Placental pericyte (primary cell): ENCODE results near the gene FLOT2. TPM values are rescaled to one million over a fixed set of nuclear protein-coding genes. Genes with fewer than 3 reads are reported as not detected.

Experiments used
- small RNA-seq: library from RNA; depleted of rRNA; stranded (forward); fragments of <200 nt; gene quantifications from one replicate; pipeline ENCODE3, GENCODE V24; 2012; ENCODE audit warnings: low replicate concordance
- total RNA-seq: library from RNA; depleted of rRNA; stranded (reverse); fragments of >200 nt; gene quantifications from 2 replicates; pipeline ENCODE4 v1.2.3, GENCODE V29; 2012

The FLOT2 gene, protein sequence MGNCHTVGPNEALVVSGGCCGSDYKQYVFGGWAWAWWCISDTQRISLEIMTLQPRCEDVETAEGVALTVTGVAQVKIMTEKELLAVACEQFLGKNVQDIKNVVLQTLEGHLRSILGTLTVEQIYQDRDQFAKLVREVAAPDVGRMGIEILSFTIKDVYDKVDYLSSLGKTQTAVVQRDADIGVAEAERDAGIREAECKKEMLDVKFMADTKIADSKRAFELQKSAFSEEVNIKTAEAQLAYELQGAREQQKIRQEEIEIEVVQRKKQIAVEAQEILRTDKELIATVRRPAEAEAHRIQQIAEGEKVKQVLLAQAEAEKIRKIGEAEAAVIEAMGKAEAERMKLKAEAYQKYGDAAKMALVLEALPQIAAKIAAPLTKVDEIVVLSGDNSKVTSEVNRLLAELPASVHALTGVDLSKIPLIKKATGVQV
- total RNA-seq, result 44.5 and 59.7 TPM in 2 replicates

DNA sequence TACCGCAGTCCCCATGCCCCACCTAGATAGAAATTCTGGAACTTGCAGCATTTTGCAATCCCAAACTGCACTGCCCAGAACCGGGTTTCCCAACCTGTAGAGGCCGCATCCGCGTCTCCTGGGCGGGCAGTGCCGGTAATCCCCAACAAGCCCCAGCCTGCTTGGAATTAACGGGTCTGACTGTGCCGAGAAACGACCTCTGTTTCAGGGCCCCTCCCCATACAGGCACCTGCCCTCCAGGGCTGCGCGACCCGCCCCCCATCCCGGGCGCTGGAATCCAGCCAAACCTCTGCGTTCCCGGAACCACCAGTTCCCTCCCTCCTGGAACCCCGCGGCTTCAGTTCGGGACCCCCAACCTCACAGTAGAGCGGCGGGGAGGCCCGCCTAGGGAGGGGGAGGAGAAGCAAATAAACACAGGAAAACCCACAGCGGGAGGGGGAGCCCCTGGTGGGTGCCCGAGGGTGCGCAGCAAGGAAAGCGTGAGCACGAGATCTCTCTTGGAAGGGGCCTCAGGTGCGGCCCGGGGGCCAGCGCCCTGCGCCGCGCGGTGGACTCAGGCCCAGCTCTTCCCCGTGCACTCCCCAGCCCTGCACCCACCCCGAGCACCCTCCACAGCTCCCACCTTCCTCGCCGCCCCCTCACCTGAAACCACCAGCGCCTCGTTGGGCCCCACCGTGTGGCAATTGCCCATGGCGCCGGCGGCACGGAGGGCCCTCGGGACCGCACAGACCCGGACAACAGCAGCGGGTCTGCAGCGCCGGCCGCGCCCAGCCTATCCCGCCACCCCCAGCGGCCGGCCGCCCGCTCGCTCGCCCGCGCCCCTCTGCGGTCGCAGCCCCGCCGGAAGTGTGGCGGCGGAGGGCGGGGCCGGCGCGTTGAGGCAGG, at the start of gene FLOT2:
Gene FLOT2, minus strand, starts transcription at position 850 of the 885 bp plus-strand sequence. Its CDS starts 159 bp downstream, at position 691.

DNA sequence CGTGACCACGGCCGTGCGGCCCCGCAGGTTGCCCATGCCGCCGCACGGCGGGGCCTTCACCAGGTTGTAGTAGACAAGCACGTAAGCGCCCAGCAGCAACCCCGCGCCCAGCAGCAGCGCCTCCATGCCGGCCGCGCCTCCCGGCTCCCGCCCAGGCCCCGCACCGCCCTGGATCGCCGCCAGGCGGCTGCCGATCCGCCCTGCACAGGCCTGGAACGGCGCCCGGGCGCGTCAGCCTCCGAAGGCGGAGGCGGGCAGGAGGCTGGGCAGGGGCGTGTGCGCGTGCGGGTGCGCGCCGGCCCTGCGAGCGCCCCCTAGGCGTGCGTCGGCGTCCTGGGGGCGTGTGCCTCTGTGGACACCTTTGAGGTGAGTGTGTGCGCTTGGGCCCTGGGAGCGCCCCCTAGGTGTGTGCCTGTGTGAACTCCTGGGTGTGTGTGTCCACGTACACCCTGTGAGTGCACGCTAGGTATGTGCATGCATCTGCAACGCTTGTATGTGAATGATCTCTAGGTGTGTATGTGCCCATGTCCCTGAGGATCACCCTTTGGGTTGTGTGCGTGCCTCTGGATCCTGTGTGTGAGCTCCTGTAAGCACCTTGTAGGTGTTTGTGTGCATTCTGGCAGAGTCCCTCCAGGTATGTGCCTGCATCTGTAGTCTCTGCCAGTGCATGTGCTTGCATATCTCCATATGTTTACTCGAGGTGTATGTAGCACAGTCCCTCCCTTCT, 5.4 kb upstream of the FLOT2 start, which contains the start of gene DHRS13:
Gene DHRS13, minus strand, starts transcription at position 261 of the 727 bp plus-strand sequence. Its CDS starts 135 bp downstream, at position 126.

DNA sequence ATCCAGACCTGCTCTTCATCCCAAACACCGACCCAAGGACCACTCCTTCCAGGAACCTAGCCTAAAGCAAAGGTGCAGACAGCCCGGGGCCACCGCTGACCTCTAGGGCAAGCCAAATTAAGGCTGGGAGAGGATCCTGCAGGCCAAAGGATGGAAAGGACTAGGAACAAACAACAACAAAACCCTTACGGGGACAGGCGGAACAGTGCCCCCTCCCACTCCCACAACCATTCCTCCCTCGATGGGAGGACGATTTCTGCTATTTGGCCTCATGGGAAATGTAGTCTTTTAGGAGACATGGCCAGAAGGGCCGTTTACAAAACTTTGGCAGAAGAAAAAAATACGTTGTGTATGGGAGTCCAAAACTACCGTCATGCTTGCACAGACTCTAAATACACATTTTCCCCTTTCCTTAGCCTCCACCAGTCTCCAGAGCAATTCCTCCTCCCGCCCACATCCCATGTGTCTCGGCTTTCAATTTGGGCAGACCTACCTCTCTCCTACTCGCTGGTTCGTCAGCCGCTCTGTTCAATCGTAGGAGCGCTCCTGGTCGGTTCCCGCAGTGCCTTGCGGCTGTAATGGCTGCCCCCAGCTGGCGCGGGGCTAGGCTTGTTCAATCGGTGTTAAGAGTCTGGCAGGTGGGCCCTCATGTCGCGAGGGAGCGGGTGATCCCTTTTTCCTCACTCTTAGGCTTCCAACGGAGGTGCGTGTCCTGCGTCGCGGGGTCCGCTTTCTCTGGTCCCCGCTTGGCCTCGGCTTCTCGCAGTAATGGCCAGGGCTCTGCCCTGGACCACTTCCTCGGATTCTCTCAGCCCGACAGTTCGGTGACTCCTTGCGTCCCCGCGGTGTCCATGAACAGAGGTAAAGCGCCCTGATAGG, 42.8 kb downstream of the FLOT2 start, which contains the start of gene ERAL1:
Gene ERAL1, plus strand, starts transcription at position 560 of the 879 bp plus-strand sequence. Its CDS starts 19 bp downstream, at position 579.

DNA sequence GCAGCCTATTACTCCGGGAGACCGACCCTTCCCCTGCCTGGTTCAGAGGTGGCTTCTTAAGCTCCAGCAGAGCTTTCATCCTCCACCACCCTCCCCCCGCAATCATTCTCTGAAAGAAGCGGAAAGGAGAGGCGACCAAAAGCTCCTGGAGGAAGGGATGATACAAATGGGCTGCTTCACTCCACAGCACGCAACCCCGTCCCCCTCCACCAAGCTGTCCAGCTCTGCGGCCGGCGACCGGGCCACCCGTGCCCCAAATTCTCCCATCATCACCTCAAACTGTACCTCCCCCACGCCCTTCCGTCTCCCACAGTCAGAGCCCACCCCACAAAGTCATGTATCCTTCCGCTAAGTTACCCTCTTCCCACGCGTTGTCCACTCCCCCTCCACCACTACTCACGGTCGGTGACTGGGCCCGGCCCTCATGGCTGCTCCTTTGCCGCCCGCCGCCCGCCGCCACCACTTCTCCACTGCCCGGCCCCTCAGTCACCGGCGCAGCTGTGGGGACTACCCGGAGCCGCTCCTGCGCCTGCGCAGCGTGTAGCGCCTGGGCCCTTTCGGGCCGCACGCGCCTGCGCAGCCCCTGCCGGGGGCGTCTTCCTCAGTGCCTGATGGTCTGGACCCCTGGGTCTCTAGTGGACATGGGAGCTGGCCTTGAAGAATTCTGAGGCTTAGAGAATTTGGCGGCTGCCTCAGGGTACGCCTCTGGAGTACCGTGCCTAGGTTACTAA, 55.1 kb downstream of the FLOT2 start, which contains the start of gene FAM222B:
Gene FAM222B, minus strand, starts transcription at position 509 of the 731 bp plus-strand sequence. CDS start 76,123 bp downstream, outside the sequence.

Small RNA genes lying within 50 kb of the gene (small RNA-seq; reads per million reads assigned to genes)
- not detected for gene RF00019

Other genes with a start within 250 kb of the FLOT2 start
- 36.5 and 44.2 TPM in 2 replicates for gene SDF2, start 235.8 kb downstream of the FLOT2 start, total RNA-seq
- gene SUPT6H, start 235.5 kb downstream of the FLOT2 start, total RNA-seq, result 61.3 and 66.7 TPM in 2 replicates
- 0.44 and 0.86 TPM in 2 replicates for gene PROCA1, start 185.8 kb downstream of the FLOT2 start, total RNA-seq
- 200 and 222 TPM in 2 replicates for gene RAB34, start 179.9 kb downstream of the FLOT2 start, total RNA-seq
- gene RPL23A, start 177.7 kb downstream of the FLOT2 start, total RNA-seq, result 341 and 470 TPM in 2 replicates
- 4.2 TPM in 2 replicates for gene TLCD1, start 171.5 kb downstream of the FLOT2 start, total RNA-seq
- 3.3 and 8.5 TPM in 2 replicates for gene NEK8, start 168.9 kb downstream of the FLOT2 start, total RNA-seq
- gene TRAF4, start 153.7 kb downstream of the FLOT2 start, total RNA-seq, result 32.6 and 65.3 TPM in 2 replicates
- 9.6 and 11.5 TPM in 2 replicates for gene FAM222B, start 54.9 kb downstream of the FLOT2 start, total RNA-seq
- 32.4 and 64.1 TPM in 2 replicates for gene ERAL1, start 42.7 kb downstream of the FLOT2 start, total RNA-seq
- gene DHRS13, start 5.3 kb upstream of the FLOT2 start, total RNA-seq, result 4.4 and 6.3 TPM in 2 replicates
- 43.8 and 44.6 TPM in 2 replicates for gene PHF12, start 53.8 kb upstream of the FLOT2 start, total RNA-seq
- gene SEZ6, start 108.3 kb upstream of the FLOT2 start, total RNA-seq, result not detected in 2 replicates
- gene PIPOX, start 145.4 kb upstream of the FLOT2 start, total RNA-seq, result 1.3 and 2.6 TPM in 2 replicates